Measurements from ENCODE around the gene DCLK3. TPM values are rescaled to one million over a fixed set of nuclear protein-coding genes. Genes with fewer than 3 reads are reported as not detected.

Gene DCLK3
- total and polyA plus RNA-seq, 2 of the 8 experiments (the other 6 are each of a cell fraction or from before 2014, with no cell fraction given) = 0.27 to 0.63 TPM

DNA sequence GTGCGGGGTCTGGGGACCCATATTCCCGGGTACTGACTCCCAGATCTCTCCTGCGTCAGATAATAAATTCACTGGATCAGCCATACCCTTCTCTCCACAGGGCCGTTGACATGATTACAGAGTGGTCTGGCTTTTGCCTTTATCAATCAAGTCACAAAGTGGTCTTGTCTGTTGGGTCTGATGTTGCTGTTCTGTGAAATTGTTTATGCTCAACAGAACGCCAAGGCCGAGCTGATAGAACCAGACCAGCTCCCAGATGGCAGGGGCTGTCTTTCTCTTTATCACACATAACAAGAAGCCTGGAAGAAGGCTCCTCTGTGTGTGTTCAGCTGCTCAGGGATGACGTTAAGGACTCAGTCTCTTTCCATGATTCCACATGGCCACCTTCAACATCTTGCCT, 751 bp upstream of the DCLK3 start:
- FAIRE-seq = no peak
- H2BK20ac ChIP-seq (ENCODE audit: low read length) = no peak overlapping the region
- no peak for TF ChIP-seq YY1 (IDR thresholded peaks at IDR 0.05; ENCODE audit: low read depth, low read length)
- no peak for TF ChIP-seq CREB1 (IDR thresholded peaks at IDR 0.05)
- TF ChIP-seq SIRT6 (IDR thresholded peaks at IDR 0.05; ENCODE audit: low read length) = no peak
- TF ChIP-seq, protein P1, sequence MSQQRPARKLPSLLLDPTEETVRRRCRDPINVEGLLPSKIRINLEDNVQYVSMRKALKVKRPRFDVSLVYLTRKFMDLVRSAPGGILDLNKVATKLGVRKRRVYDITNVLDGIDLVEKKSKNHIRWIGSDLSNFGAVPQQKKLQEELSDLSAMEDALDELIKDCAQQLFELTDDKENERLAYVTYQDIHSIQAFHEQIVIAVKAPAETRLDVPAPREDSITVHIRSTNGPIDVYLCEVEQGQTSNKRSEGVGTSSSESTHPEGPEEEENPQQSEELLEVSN (IDR thresholded peaks at IDR 0.05) = no peak
- TF ChIP-seq EGR1 (IDR thresholded peaks at IDR 0.05; ENCODE audit: borderline replicate concordance, low read depth, low read length) = no peak
- TF ChIP-seq POLR2AphosphoS5 (IDR thresholded peaks at IDR 0.05; ENCODE audit: low read depth, low read length) = no peak
- no peak for TF ChIP-seq BACH1 (IDR thresholded peaks at IDR 0.05; ENCODE audit: low read length)
- TF ChIP-seq, protein P2, sequence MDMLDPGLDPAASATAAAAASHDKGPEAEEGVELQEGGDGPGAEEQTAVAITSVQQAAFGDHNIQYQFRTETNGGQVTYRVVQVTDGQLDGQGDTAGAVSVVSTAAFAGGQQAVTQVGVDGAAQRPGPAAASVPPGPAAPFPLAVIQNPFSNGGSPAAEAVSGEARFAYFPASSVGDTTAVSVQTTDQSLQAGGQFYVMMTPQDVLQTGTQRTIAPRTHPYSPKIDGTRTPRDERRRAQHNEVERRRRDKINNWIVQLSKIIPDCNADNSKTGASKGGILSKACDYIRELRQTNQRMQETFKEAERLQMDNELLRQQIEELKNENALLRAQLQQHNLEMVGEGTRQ (IDR thresholded peaks at IDR 0.05; ENCODE audit: low read length) = no peak
- TF ChIP-seq RFX5 (IDR thresholded peaks at IDR 0.05; ENCODE audit: borderline replicate concordance, low read depth, low read length) = no peak
- TF ChIP-seq TCF12 (IDR thresholded peaks at IDR 0.05; ENCODE audit: low read depth, low read length) = no peak
- TF ChIP-seq TBP (IDR thresholded peaks at IDR 0.05; ENCODE audit: low read depth, low read length) = no peak
- TF ChIP-seq NANOG (IDR thresholded peaks at IDR 0.05; ENCODE audit: insufficient read depth, low read depth, low read length, poor library complexity, severe bottlenecking) = no peak
- TF ChIP-seq KDM4A (IDR thresholded peaks at IDR 0.05; ENCODE audit: low read depth, low read length, severe bottlenecking) = no peak

More for the DNA sequence above, 751 bp upstream of the DCLK3 start:
- no peak overlapping the region for H4K5ac ChIP-seq (ENCODE audit: insufficient read length, low read depth, low read length)
- H2BK5ac ChIP-seq (ENCODE audit: low read depth, low read length) = no peak overlapping the region
- 0 out of 2 replicates have a peak overlapping the region, but pooled peaks have one; percentile 82 for H2BK12ac ChIP-seq (ENCODE audit: low read depth, low read length)
- no peak overlapping the region for H3K4me3 ChIP-seq (ENCODE audit: extremely low read depth in 1 of 4, insufficient read depth in 2 of 4, low read depth in 3 of 4, low read length in 4 of 4)
- no peak overlapping the region for H3K23ac ChIP-seq (ENCODE audit: insufficient read length)
- ChIA-PET CTCF (ENCODE audit: partially characterized antibody) (no interaction called here), POLR2A (ENCODE audit: partially characterized antibody) (no interaction called here)
- H3K14ac ChIP-seq (ENCODE audit: insufficient read length) = no peak overlapping the region
- DNase-seq (ENCODE audit: low read depth in 1 of 2, low spot score in 2 of 2) = no peak
- no peak overlapping the region for H3K4ac ChIP-seq (replicated peaks; ENCODE audit: insufficient read length, low read depth, low read length)
- H4K91ac ChIP-seq (replicated peaks; ENCODE audit: insufficient read length, low read length) = no peak overlapping the region
- H2BK120ac ChIP-seq (replicated peaks; ENCODE audit: low read depth, low read length) = no peak overlapping the region
- no peak overlapping the region for H2AFZ ChIP-seq (ENCODE audit: low read length)
- peaks cover 2 to 11% (median 6%) of the 10 kb centered on the region in 4 experiments; a peak in 5 of 7 replicates for H3K4me1 ChIP-seq (replicated peaks in 1 of 4; ENCODE audit: control insufficient read depth in 3 of 4, insufficient read depth in 4 of 4, low read length in 3 of 4)
- no peaks in the 10 kb centered on the region for H4K20me1 ChIP-seq (replicated peaks in 1 of 2; ENCODE audit: control insufficient read depth in 1 of 2, insufficient read depth in 2 of 2, low read length in 2 of 2)
- WGBS, 2 experiments (ENCODE audit: extremely low coverage in 1 of 2, insufficient coverage in 1 of 2, insufficient read length in 1 of 2, insufficient replicate concordance in 2 of 2, low coverage in 1 of 2, low lambda C conversion rate in 2 of 2, missing lambda C conversion rate in 1 of 2) = 93% methylated on average over 7 of the region's 7 CpGs; no CpG with 5 or more reads in 1 of the 2 experiments
- H3K9me3 ChIP-seq (ENCODE audit: insufficient read depth in 2 of 2, low read depth in 1 of 2, low read length in 1 of 2) = no peaks in the 10 kb centered on the region
- H3K23me2 ChIP-seq (ENCODE audit: low read depth, low read length) = peaks cover 7% of the 10 kb centered on the region; the same call in 1 of the 2 replicates
- H3K56ac ChIP-seq (replicated peaks; ENCODE audit: insufficient read length, low read depth, low read length) = no peak overlapping the region
- H4K8ac ChIP-seq (ENCODE audit: extremely low read depth, insufficient read depth, low read length) = no peak overlapping the region
- H3K4me2 ChIP-seq (ENCODE audit: insufficient read depth in 1 of 2, low read depth in 2 of 2, low read length in 2 of 2) = peak overlapping the region in 1 of 2 experiments; percentile 90; a peak in 1 of 4 replicates
- H3K18ac ChIP-seq (ENCODE audit: extremely low read depth, low read length) = 0 out of 2 replicates have a peak overlapping the region, but pooled peaks have one; percentile 55
- H3K36me3 ChIP-seq (ENCODE audit: control insufficient read depth in 2 of 4, insufficient read depth in 4 of 4, low read length in 3 of 4) = no peaks in the 10 kb centered on the region
- no peaks in the 10 kb centered on the region for H3K79me1 ChIP-seq (ENCODE audit: low read depth, low read length)
- no peak overlapping the region for H2BK15ac ChIP-seq (ENCODE audit: low read length)
- no peak overlapping the region for H3K27ac ChIP-seq (ENCODE audit: low read depth, low read length)
- H3K79me2 ChIP-seq (ENCODE audit: control insufficient read depth in 1 of 2, insufficient read depth in 2 of 2, low read length in 2 of 2) = no peaks in the 10 kb centered on the region
- peaks cover 6 to 23% (median 21%) of the 10 kb centered on the region in 4 experiments for H3K27me3 ChIP-seq (replicated peaks in 1 of 4; ENCODE audit: control insufficient read depth in 3 of 4, extremely low read depth in 1 of 4, insufficient read depth in 3 of 4, low read length in 3 of 4)
- no peak overlapping the region for H2AK5ac ChIP-seq (ENCODE audit: low read depth, low read length)
- H3K9ac ChIP-seq (replicated peaks in 1 of 4; ENCODE audit: extremely low read depth in 1 of 4, low read depth in 3 of 4, low read length in 3 of 4) = no peak overlapping the region
